Gastrocnemius medialis (tissue), 4 donors: ENCODE results near the gene GYPC. TPM values are rescaled to one million over a fixed set of nuclear protein-coding genes. Genes with fewer than 3 reads are reported as not detected.
"Not testable (repeated sequence)": the region's sequence is repeated elsewhere in the genome, so short reads cannot be mapped to it uniquely, and the experiment has no call there.

Experiments
- ATAC-seq, 2 donors: fragments of 150-250 bp; one replicate each; pipeline ENCODE4 v1.9.1; 2016
- DNase-seq, 2 donors: peaks; one replicate each; pipeline ENCODE4 v3.0.0-alpha.2; 2019
- H3K27ac ChIP-seq, 4 donors: fragments of 200-600 bp; sonication (generic); 1 replicate in 1 of 4; 2 replicates in 3 of 4; pipeline ENCODE4 v1.5.1; 2016 to 2018; ENCODE audit warnings: mild to moderate bottlenecking in 2 of 4, moderate library complexity in 1 of 4
- H3K27me3 ChIP-seq, 3 donors: fragments of 200-600 bp; sonication (generic) in 2 of 3; 1 replicate in 1 of 3; 2 replicates in 2 of 3; pipeline versions ENCODE4 v1.5.1 to v1.6.0; 2016 to 2019; ENCODE audit warnings: mild to moderate bottlenecking in 1 of 3, moderate library complexity in 1 of 3
- H3K36me3 ChIP-seq, 2 donors: fragments of 200-600 bp; sonication (generic) in 1 of 2; one replicate each; pipeline ENCODE4 v1.5.1; 2017 to 2018
- H3K4me1 ChIP-seq, 2 donors: fragments of 200-600 bp; sonication (generic) in 1 of 2; one replicate each; pipeline ENCODE4 v1.5.1; 2016 to 2017; ENCODE audit warnings: mild to moderate bottlenecking in 2 of 2
- H3K4me3 ChIP-seq, 4 donors: fragments of 200-600 bp; sonication (generic) in 3 of 4; 1 replicate in 1 of 4; 2 replicates in 3 of 4; pipeline ENCODE4 v1.5.1; 2016 to 2019; ENCODE audit warnings: mild to moderate bottlenecking in 2 of 4
- H3K9me3 ChIP-seq, 3 donors: fragments of 200-600 bp; sonication (generic) in 2 of 3; 1 replicate in 1 of 3; 2 replicates in 2 of 3; pipeline ENCODE4 v1.5.1; 2016 to 2019
- POLR2A ChIP-seq, 2 donors: fragments of 450-650 bp; IDR thresholded peaks; one replicate each; pipeline ENCODE4 v1.6.1; 2017; ENCODE audit warnings: antibody characterized with exemption in 2 of 2, mild to moderate bottlenecking in 2 of 2, moderate library complexity in 2 of 2
- in situ Hi-C, 4 donors: fragments of 200-750 bp; cut with MboI; loops; one replicate each; pipeline versions ENCODE4 v1.15.0 to v1.8.0; 2017; ENCODE audit warnings: low sequenced_read_pairs in 4 of 4
- intact Hi-C: fragments of 100-400 bp; cut with DNase I; formaldehyde crosslinking; loops from one replicate; pipeline ENCODE4 v1.15.1; 2023; ENCODE audit warnings: low total_unique reads
- total RNA-seq, 4 donors: library from RNA; depleted of rRNA; stranded (reverse); fragments of >200 nt; gene quantifications; one replicate each; pipeline versions ENCODE4 v1.1.0 to v1.2.3, GENCODE V29; 2016
- TF ChIP-seq, protein P1 (sequence below), 5 experiments: fragments of 450-650 bp in 3 of 5; fragments of 200-600 bp in 2 of 5; sonication (generic) in 2 of 5; IDR thresholded peaks in 4 of 5; conservative IDR thresholded peaks in 1 of 5; 1 replicate in 4 of 5; 2 replicates in 1 of 5; pipeline ENCODE4 v1.5.1; 2016 to 2019; ENCODE audit warnings: antibody characterized with exemption in 5 of 5, mild to moderate bottlenecking in 3 of 5, moderate library complexity in 3 of 5

The GYPC gene
- total RNA-seq, 4 donors from 2014 or later: 66.3 to 82.0 (median 71.9) TPM

DNA sequence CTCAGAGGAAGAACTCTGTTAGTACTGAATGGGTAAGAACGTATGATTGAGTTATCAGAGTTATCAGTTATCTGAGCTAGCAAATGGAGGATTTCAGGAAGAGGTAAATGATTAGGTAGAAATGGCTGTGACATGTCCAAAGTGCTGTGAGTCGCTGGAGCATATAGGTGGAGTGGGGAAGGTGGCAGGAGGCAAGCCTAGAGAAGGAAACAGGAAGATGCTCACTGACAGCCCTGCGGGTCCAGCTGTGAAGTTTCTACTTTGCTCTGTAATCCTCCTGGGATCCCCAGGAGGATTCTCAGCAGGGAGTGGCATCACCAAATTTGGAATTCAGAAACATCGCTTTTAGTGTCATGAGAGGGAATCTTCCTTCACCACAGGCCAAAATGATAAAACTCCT is 52.0 kb downstream of the GYPC start:
- in situ Hi-C loops: no loop called here
- Histone ChIP-seq H3K4me1 (peaks cover 4 to 12% of the 10 kb centered on the region in 2 donors), H3K4me3 (no peak overlapping the region), H3K27ac (no peak overlapping the region), H3K27me3 (no peaks in the 10 kb centered on the region), H3K36me3 (no peaks in the 10 kb centered on the region), H3K9me3 (no peaks in the 10 kb centered on the region)
- ATAC-seq (no peak), DNase-seq (no peak)
- TF ChIP-seq, protein P1, sequence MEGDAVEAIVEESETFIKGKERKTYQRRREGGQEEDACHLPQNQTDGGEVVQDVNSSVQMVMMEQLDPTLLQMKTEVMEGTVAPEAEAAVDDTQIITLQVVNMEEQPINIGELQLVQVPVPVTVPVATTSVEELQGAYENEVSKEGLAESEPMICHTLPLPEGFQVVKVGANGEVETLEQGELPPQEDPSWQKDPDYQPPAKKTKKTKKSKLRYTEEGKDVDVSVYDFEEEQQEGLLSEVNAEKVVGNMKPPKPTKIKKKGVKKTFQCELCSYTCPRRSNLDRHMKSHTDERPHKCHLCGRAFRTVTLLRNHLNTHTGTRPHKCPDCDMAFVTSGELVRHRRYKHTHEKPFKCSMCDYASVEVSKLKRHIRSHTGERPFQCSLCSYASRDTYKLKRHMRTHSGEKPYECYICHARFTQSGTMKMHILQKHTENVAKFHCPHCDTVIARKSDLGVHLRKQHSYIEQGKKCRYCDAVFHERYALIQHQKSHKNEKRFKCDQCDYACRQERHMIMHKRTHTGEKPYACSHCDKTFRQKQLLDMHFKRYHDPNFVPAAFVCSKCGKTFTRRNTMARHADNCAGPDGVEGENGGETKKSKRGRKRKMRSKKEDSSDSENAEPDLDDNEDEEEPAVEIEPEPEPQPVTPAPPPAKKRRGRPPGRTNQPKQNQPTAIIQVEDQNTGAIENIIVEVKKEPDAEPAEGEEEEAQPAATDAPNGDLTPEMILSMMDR (IDR thresholded peaks at IDR 0.05 in 4 of 5, conservative IDR thresholded peaks at IDR 0.05 in 1 of 5): no peak
- TF ChIP-seq POLR2A (IDR thresholded peaks at IDR 0.05): no peak
- intact Hi-C loops: no loop called here

DNA sequence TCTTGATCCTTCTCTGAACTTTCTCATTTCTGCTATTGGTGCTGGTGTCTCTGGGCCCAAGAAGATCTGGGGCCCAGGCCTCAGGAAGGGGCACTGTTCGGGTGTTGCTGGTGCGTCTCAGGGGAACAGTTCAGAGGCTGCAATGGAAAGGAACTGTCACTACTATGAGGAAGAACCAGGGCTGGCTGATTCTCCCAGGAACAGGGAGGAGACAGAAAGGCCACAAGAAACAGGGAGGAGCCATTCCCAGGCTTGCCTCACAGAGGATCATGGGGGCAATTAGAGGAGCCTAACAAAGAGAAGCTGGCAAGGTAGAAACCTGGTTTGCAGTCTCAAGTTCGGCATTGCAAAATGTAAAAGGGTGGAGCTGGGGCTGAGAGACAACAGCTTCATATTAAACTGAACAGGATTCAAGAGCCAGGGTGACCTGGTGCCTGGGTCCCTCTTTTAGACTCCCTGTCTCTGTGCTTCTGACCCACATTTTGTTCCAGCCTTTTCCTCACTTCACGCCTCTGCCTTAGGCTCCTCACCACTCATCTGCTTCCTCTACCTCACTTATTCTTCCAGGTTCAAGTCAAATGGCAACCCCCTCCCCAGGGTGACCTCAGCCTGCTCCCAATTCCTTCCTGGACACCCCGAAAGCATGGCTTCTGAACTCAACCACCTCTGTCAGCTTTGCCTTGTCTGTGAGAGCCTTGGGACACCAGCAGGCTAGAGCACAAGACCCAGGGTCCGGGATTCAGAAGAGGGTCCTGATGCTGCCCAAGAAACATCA is 58.4 kb downstream of the GYPC start:
- ATAC-seq (peak in 1 of 2 donors; percentile 39), DNase-seq (peak in 1 of 2 donors; percentile 25)
- in situ Hi-C loops: no loop called here
- Histone ChIP-seq H3K4me1 (peaks cover 5 to 9% of the 10 kb centered on the region in 2 donors), H3K27me3 (no peaks in the 10 kb centered on the region), H3K36me3 (no peaks in the 10 kb centered on the region), H3K27ac (no peak overlapping the region), H3K9me3 (no peaks in the 10 kb centered on the region), H3K4me3 (no peak overlapping the region)
- TF ChIP-seq POLR2A (IDR thresholded peaks at IDR 0.05): no peak
- TF ChIP-seq, protein P1 (IDR thresholded peaks at IDR 0.05 in 4 of 5, conservative IDR thresholded peaks at IDR 0.05 in 1 of 5): no peak
- intact Hi-C loops: no loop called here

DNA sequence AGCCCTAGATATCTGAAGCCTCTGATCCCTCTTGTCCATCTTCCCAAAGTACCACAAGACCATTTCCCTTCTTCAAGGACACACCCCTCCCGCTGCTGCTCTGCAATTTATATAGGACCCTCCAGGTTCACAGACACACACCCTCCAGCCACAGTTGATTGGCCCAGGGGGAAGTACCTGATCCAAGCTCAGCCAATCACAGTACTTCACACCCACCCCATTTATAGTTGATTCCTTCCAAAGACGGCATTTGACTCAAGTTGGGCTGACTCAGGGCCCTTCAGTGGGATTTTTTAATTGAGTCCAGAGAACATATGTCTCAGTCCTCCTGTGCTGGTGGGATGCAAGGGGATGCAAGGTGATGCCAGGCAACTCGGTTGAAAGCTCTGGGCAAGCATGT is 59.2 kb downstream of the GYPC start:
- no peak for ATAC-seq
- in situ Hi-C loops: no loop called here
- H3K4me3 ChIP-seq: no peak overlapping the region
- peaks cover 7 to 14% of the 10 kb centered on the region in 2 donors for H3K4me1 ChIP-seq
- intact Hi-C loops: no loop called here
- no peaks in the 10 kb centered on the region for H3K36me3 ChIP-seq
- H3K9me3 ChIP-seq: no peaks in the 10 kb centered on the region
- H3K27ac ChIP-seq: no peak overlapping the region
- TF ChIP-seq, protein P1 (IDR thresholded peaks at IDR 0.05 in 4 of 5, conservative IDR thresholded peaks at IDR 0.05 in 1 of 5): no peak
- TF ChIP-seq POLR2A (IDR thresholded peaks at IDR 0.05): no peak
- DNase-seq: no peak
- H3K27me3 ChIP-seq: no peaks in the 10 kb centered on the region

DNA sequence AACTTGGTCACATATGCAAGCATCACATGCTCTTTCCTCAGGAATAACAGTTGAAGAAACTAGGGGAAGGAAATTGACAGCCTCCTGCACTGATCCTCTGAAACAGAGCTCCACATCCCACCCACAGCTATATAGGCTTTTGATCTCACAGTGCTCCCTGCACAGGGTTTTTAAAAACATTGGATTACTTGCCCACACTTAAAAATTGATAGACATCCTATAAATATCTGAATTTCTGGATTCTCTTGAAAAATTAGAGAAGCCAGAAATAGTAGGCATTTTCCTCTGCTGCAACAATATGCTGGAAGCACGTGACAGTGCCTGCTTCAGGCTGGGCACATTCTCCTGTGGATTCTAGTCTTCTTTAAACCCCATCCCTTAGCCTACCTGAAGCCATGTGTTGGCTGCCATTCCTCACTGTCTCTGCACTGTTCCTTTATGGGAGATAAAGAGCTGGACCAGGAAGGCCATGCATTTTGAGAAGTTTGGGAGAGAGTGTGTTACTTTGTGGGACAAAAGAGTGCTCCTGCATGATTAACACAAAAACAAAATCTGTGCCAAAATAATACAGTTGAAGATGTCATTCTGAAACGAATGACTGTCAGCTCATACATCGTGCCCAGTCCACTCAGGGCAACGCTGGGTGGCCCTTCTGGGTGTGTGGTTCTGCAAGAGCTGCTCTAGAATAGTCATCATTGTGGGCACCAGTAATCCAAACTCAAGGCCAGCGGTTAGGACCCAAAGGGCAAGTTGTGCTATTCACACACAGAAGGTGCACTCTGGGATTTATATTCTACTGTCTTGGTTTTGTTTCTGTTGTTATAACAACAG is 59.8 kb downstream of the GYPC start:
- Histone ChIP-seq H3K36me3 (no peaks in the 10 kb centered on the region), H3K27me3 (no peaks in the 10 kb centered on the region), H3K4me1 (peaks cover 7 to 20% of the 10 kb centered on the region in 2 donors), H3K27ac (no peak overlapping the region), H3K9me3 (no peaks in the 10 kb centered on the region), H3K4me3 (no peak overlapping the region)
- DNase-seq: no peak
- TF ChIP-seq, protein P1 (IDR thresholded peaks at IDR 0.05 in 4 of 5, conservative IDR thresholded peaks at IDR 0.05 in 1 of 5): no peak
- TF ChIP-seq POLR2A (IDR thresholded peaks at IDR 0.05): no peak
- ATAC-seq: no peak
- in situ Hi-C loops (no loop called here), intact Hi-C loops (no loop called here)

DNA sequence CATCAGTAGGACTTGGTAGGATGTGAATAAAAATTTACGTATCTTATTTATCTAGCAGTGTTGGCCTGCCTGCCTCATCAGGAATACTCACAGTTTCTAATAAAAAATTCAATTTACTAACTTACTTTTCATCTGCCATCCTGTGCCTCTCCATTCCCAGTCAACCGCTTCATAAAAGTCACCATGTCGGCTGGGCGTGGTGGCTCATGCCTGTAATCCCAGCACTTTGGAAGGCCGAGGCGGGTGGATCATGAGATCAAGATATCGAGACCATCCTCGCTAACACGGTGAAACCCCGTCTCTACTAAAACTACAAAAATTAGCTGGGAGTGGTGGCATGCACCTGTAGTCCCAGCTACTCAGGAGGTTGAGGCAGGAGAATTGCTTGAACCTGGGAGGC is 61.3 kb downstream of the GYPC start:
- H3K36me3 ChIP-seq, H3K9me3 ChIP-seq, H3K4me3 ChIP-seq, H3K27me3 ChIP-seq, ATAC-seq, H3K27ac ChIP-seq, in situ Hi-C loops, DNase-seq, intact Hi-C loops: not testable (repeated sequence)
- H3K4me1 ChIP-seq: peaks cover 7 to 25% of the 10 kb centered on the region in 2 donors
